ENCODE data around the gene YARS2. TPM values are rescaled to one million over a fixed set of nuclear protein-coding genes. Genes with fewer than 3 reads are reported as not detected.

YARS2 gene
- polyA plus RNA-seq, 1 donor from 2014 or later, result 25.6 TPM

- no peak overlapping the region for H2AFZ ChIP-seq (ENCODE audit: low read depth, low read length)
Measured at GRCh38 chr12:32761716-32762115, 6.0 kb upstream of the YARS2 start.

GRCh38 chr12:32757157-32757556 lies 1.5 kb upstream of the YARS2 start:
- H3K4me2 ChIP-seq (ENCODE audit: low read length), result no peak overlapping the region
- H3K9ac ChIP-seq (ENCODE audit: low read length), result no peak overlapping the region

More at GRCh38 chr12:32761716-32762115, 6.0 kb upstream of the YARS2 start:
- TF ChIP-seq SMC3 (conservative IDR thresholded peaks at IDR 0.05; ENCODE audit: poor library complexity) (no peak), CTCF (IDR thresholded peaks at IDR 0.05; ENCODE audit: poor library complexity, severe bottlenecking) (no peak)
- Histone ChIP-seq H4K20me1 (ENCODE audit: insufficient read depth) (no peaks in the 10 kb centered on the region), H3K9me2 (ENCODE audit: insufficient read depth, low read length) (no peaks in the 10 kb centered on the region), H3F3A (ENCODE audit: insufficient read depth, low read length, poor library complexity, severe bottlenecking) (no peaks in the 10 kb centered on the region), H3K4me2 (ENCODE audit: low read length) (no peak overlapping the region), H3K36me3 (ENCODE audit: insufficient read depth, low read length) (no peaks in the 10 kb centered on the region), H3K4me3 (ENCODE audit: low read length) (no peak overlapping the region), H3K9ac (ENCODE audit: low read length) (no peak overlapping the region), H3K79me2 (replicated peaks; ENCODE audit: insufficient read depth, low read length) (no peaks in the 10 kb centered on the region), H3K27me3 (ENCODE audit: insufficient read depth, low read depth, low read length) (no peaks in the 10 kb centered on the region), H3K9me3 (ENCODE audit: low read length) (no peaks in the 10 kb centered on the region), H3K27ac (ENCODE audit: low read length) (no peak overlapping the region)

More at GRCh38 chr12:32757157-32757556, 1.5 kb upstream of the YARS2 start:
- Histone ChIP-seq H3F3A (ENCODE audit: insufficient read depth, low read length, poor library complexity, severe bottlenecking) (no peaks in the 10 kb centered on the region), H3K36me3 (ENCODE audit: insufficient read depth, low read length) (no peaks in the 10 kb centered on the region), H3K4me3 (ENCODE audit: low read length) (no peak overlapping the region), H3K9me3 (ENCODE audit: low read length) (no peaks in the 10 kb centered on the region), H4K20me1 (ENCODE audit: insufficient read depth) (no peaks in the 10 kb centered on the region), H2AFZ (ENCODE audit: low read depth, low read length) (no peak overlapping the region), H3K79me2 (replicated peaks; ENCODE audit: insufficient read depth, low read length) (peaks cover 28% of the 10 kb centered on the region), H3K27me3 (ENCODE audit: insufficient read depth, low read depth, low read length) (no peaks in the 10 kb centered on the region), H3K9me2 (ENCODE audit: insufficient read depth, low read length) (no peaks in the 10 kb centered on the region), H3K27ac (ENCODE audit: low read length) (no peak overlapping the region)
- no peak for TF ChIP-seq MXI1 (conservative IDR thresholded peaks at IDR 0.05; ENCODE audit: poor library complexity, severe bottlenecking)
- TF ChIP-seq EZH2 (IDR thresholded peaks at IDR 0.05; ENCODE audit: borderline replicate concordance, insufficient read depth, low read length, poor library complexity, severe bottlenecking), result no peak
- TF ChIP-seq CTCF (IDR thresholded peaks at IDR 0.05; ENCODE audit: poor library complexity, severe bottlenecking), result no peak
- TF ChIP-seq TAF1 (IDR thresholded peaks at IDR 0.05; ENCODE audit: low read depth), result no peak
- TF ChIP-seq EP300 (conservative IDR thresholded peaks at IDR 0.05; ENCODE audit: poor library complexity, severe bottlenecking), result no peak
- no peak for TF ChIP-seq REST (IDR thresholded peaks at IDR 0.05; ENCODE audit: borderline replicate concordance)
- TF ChIP-seq RAD21 (conservative IDR thresholded peaks at IDR 0.05), result no peak
- no peak for TF ChIP-seq SMC3 (conservative IDR thresholded peaks at IDR 0.05; ENCODE audit: poor library complexity)
